T-helper 1 cell treated with Interleukin-12 subunit alpha and Interleukin-12 subunit beta and Interleukin-4 antibody, amounts not matched to agents 30 ng/mL and 1 ng/mL, for 36 hours (primary cell): ENCODE results near the gene C6orf141. TPM values are rescaled to one million over a fixed set of nuclear protein-coding genes. Genes with fewer than 3 reads are reported as not detected.
"Not testable (repeated sequence)": the region's sequence is repeated elsewhere in the genome, so short reads cannot be mapped to it uniquely, and the experiment has no call there.

ENCODE experiments used
- intact Hi-C: fragments of 100-400 bp; cut with micrococcal nuclease; formaldehyde crosslinking; loops from one replicate; pipeline ENCODE4 v1.15.1; 2024
- total RNA-seq: library from RNA; stranded (reverse); gene quantifications from 2 replicates; pipeline ENCODE4 v1.2.3, GENCODE V29; 2022

C6orf141 gene
- total RNA-seq, 1 donor from 2014 or later, result not detected

- intact Hi-C loops, result no loop called here
Measured at GRCh38 chr6:49565855-49566254, 15.4 kb downstream of the C6orf141 start.

GRCh38 chr6:49570474-49571079 lies 20.1 kb downstream of the C6orf141 start:
- intact Hi-C loops, result no loop called here

- intact Hi-C loops, result no loop called here
Measured at GRCh38 chr6:49576618-49577017, 26.1 kb downstream of the C6orf141 start.

GRCh38 chr6:49579649-49580048 lies 29.2 kb downstream of the C6orf141 start:
- intact Hi-C loops, result no loop called here

GRCh38 chr6:49582529-49582928 lies 32.1 kb downstream of the C6orf141 start:
- intact Hi-C loops, result no loop called here

GRCh38 chr6:49587262-49587661 lies 36.8 kb downstream of the C6orf141 start:
- intact Hi-C loops, result not testable (repeated sequence)

Other genes starting within 250 kb of the C6orf141 start
- 14.0 and 15.0 TPM in 2 replicates for gene MMUT, start 87.4 kb upstream of the C6orf141 start, total RNA-seq
- 11.9 and 13.7 TPM in 2 replicates for gene CENPQ, start 87.3 kb upstream of the C6orf141 start, total RNA-seq
- not detected in 2 replicates for gene GLYATL3, start 50.7 kb upstream of the C6orf141 start, total RNA-seq
- gene RHAG, start 86.2 kb downstream of the C6orf141 start, total RNA-seq, result not detected in 2 replicates
- not detected in 2 replicates for gene CRISP2, start 162.9 kb downstream of the C6orf141 start, total RNA-seq
- not detected in 2 replicates for gene CRISP3, start 193.7 kb downstream of the C6orf141 start, total RNA-seq
- gene PGK2, start 236.6 kb downstream of the C6orf141 start, total RNA-seq, result not detected in 2 replicates